Forelimb muscle (tissue), 1 donor: ENCODE data around the gene RNF11. TPM values are rescaled to one million over a fixed set of nuclear protein-coding genes. Genes with fewer than 3 reads are reported as not detected.
"Not testable (repeated sequence)": the region's sequence is repeated elsewhere in the genome, so short reads cannot be mapped to it uniquely, and the experiment has no call there.

Source experiments
- DNase-seq: peaks from one replicate; pipeline ENCODE4 v3.0.0-alpha.2; 2013; ENCODE audit warnings: low read depth
- polyA plus RNA-seq: library from polyadenylated mRNA; unstranded; fragments of 120-200 nt; gene quantifications from one replicate; pipeline ENCODE4 v1.2.1, GENCODE V29; 2013; ENCODE audit not compliant: insufficient read length

RNF11 gene, protein sequence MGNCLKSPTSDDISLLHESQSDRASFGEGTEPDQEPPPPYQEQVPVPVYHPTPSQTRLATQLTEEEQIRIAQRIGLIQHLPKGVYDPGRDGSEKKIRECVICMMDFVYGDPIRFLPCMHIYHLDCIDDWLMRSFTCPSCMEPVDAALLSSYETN
- polyA plus RNA-seq = 113 TPM

DNA sequence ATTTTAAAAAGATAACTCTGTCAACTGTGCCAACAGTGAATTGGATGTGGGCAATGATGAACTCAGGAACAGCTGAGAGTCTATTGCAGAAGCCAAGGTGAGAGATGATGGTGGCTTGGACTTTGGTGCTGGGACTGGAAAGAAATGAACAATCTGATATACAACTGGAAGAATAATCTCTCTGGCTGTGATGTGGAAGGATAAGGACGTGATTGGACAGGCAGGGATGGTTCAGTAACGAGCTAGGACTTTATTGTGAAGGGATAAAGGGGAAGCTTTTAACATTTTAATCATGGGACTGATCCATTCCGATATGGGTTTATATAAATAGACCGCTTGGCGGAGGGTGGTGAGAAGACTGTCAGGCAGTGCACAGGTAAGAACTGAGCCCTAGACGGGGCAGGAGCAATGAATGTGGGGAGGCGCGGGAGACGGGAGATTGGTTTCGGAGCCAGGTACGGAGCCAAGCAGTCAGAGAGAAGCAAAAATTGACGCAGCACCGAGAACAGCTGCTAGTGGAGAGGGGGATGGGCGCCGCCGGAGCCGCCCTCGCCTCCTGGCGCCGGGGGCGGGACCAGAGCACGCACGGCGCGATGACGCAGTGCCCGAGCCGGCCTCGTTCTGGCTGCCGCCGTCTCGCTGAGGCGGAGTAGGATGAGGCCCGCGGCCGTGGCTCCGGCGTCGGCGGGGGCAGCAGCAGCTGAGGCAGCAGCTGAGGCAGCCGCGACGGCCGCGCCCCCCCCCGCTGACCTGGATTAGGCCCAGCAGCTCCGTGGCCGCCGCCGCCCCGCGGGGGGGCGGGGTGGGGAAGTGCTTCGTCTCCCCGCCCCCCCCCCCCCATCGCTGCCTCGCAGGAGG lies at the start of gene RNF11:
TSS of gene RNF11 (plus strand) at position 601 of the 858 bp plus-strand sequence. CDS start 484 bp downstream, outside the sequence.
- DNase-seq = peak; percentile 80

GRCh38 chr1:51188230-51188629 lies 47.8 kb upstream of the RNF11 start:
- no peak for DNase-seq

DNA sequence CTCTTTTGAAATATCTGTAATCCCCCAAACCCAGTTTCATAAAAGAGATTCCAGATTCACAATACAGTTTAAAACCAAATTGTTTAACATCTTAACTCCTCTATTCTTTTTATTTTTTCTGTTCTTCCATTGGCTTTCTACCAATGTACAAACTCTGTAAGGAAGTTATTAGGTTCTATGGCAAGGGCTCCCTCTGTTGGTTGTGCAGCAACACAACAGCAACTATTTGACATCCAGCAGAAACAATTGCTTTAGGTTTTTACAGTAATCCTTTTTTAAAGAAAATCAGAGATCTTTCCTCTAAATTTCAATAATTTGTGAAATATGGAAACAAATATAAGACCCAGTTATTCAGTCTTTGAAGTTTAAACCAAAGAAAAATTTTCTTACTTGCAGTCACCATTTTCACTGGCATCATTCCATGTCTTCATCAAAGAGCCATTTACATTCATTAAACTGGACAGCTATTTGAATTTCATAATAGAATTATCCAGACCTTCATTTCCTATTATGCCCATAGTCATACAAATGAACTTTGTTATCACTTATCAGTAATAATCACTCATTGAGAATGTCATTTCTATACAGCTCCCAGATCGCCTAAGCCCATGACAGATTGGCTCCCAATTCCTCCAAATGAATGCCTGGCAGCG lies 46.5 kb upstream of the RNF11 start:
- peak; percentile 48 for DNase-seq

- no peak for DNase-seq
Measured at GRCh38 chr1:51190961-51191360, 45.1 kb upstream of the RNF11 start.

GRCh38 chr1:51192213-51192843 lies 43.7 kb upstream of the RNF11 start:
- DNase-seq = peak; percentile 50

GRCh38 chr1:51193564-51193963 lies 42.5 kb upstream of the RNF11 start:
- no peak for DNase-seq

DNA sequence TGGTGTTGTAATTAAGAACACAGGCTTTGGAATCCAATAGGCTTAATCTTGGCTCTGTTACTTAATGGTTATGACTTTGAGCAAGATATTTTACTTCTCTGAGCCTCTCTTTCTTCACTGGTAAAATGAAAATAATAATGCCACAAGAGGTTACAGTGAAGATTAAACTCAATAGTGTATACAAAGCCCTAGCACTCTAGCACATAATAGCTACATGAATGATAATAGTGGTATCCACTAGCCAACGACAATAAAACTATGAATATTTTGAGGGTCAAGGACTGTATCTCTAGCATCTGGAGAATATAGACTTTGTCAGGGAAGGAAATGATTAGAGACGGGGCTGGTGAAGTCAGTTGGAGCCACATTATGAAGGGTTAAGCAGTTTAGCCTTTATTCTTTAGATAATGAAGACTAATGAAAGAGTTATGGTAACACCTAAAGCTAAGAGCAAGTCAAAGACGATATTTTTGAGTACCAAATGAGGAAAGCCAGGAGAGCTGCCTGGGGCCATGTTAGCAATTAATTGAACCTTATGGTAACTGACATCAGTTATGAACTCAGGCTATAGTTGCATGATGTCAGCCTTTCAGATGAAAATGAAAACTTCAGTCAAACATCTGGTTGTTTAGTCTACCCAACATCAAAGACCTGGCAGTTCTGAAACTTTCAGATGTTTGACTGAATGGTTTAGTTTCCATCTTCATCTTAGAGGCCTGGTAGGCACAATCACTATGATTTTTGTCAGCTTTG lies 32.8 kb upstream of the RNF11 start:
- DNase-seq = no peak

DNA sequence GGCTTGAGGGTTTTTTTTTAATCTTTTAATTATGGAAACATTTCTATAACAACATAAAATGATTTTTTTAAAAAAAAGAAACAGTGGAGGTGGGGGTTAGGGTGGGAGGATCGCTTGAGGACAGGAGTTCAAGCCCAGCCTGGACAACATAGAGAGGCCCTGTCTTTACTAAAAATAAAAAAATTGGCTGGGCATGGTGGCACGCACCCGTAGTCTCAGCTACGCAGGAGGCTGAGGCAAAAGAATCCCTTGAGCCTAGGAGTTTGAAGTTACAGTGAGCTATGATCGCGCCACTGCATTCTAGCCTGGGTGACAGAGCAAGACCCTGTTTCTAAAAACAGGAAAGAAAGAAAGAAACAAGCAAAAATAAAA lies 32.2 kb upstream of the RNF11 start:
- no peak for DNase-seq

- DNase-seq = peak; percentile 17
Measured at GRCh38 chr1:51210055-51210454, 26.0 kb upstream of the RNF11 start.

- no peak for DNase-seq
Measured at GRCh38 chr1:51210676-51211075, 25.4 kb upstream of the RNF11 start.

DNA sequence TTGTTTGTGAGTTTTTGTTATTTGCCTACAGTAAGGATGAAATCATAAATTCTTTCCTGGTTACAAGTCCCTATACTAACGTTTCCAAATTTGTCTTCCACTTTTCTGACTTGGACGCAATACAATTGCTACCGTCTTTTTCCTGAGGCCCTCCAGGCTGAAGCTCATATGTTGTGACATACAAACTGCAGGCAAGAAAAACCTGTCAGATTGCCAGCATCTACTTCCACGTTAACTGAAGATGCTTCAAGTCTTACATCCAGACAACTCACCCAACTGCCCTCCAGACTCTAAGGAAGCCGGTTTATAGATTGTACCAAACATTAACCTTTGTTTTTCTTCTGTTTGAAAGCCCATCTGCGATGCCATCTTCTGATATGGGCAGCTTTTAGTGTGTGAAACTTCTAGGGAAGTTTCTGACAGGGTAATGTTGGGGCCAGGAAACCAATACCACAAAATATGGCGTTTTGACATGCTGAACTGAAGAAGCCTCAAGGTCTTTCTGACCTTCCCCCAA lies 21.4 kb upstream of the RNF11 start:
- DNase-seq = peak; percentile 67

GRCh38 chr1:51215169-51215568 lies 20.9 kb upstream of the RNF11 start:
- no peak for DNase-seq

DNA sequence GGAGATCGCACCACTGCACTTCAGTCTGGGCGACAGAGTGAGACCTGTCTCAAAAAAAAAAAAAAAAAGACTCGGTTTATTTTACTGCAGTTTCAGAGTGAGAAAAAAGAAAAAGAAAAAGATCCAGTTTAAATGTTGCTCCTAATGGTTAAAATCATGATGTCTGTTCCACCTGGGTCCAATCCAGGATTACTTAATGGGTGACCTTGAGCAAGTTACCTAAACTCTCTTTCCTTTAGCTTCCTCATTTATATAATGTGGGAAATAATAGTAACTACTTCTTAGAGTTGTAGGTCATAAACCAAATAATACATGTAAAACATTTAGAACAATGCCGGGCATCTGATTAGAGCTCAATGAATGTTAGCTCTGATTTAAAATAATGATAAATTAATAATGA lies 19.4 kb upstream of the RNF11 start:
- DNase-seq = no peak

DNA sequence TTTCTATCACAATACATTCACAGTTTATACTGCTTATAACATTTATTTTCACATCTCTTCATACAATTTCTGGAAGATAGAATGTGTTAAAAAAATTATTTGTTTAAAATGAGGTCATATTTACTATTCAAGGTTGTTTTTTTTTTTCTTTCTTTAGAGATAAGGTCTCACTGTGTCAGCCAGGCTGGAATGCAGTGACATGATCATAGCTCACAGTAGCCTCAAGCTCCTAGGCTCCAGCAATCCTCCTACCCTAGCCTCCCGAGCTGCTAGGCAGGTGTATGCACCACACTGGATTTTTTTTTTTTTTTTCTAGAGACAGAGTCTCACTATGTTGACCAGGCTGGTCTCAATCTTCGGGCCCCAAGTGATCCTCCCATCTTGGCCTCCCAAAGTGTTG lies 19.0 kb upstream of the RNF11 start:
- DNase-seq = no peak

- DNase-seq = no peak
Measured at GRCh38 chr1:51218570-51218969, 17.5 kb upstream of the RNF11 start.

DNA sequence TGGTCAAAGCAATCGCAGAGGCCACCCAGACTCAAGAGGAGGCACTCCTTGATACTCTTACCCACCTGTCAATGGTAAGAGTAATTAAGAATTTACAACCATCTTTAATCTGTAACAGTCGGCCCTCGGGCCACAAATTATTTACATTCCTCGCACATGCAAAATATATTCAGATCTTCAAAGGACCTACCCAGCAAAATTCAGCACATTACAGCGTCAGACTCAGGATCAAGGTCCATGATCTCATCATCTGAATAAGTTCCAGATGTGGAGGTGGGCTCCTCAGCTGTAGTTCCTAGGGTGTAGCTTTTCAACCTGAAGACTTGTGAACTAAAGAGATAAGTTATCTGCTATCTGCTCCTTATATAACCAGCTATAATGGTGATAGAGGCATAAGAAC lies 17.1 kb upstream of the RNF11 start:
- DNase-seq = no peak

- DNase-seq = not testable (repeated sequence)
Measured at GRCh38 chr1:51221529-51221928, 14.5 kb upstream of the RNF11 start.

- DNase-seq = no peak
Measured at GRCh38 chr1:51222136-51222787, 13.8 kb upstream of the RNF11 start.

- DNase-seq = no peak
Measured at GRCh38 chr1:51222809-51223208, 13.3 kb upstream of the RNF11 start.

- no peak for DNase-seq
Measured at GRCh38 chr1:51224255-51224654, 11.8 kb upstream of the RNF11 start.
